A172 (cell line): Measurements from ENCODE around the gene RBM48. TPM values are rescaled to one million over a fixed set of nuclear protein-coding genes. Genes with fewer than 3 reads are reported as not detected.
A peak's percentile ranks its signal among the peaks of the same experiment; 100 is the strongest.
"Not testable (repeated sequence)": the region's sequence is repeated elsewhere in the genome, so short reads cannot be mapped to it uniquely, and the experiment has no call there.

Source experiments
- DNase-seq: peaks from one replicate; pipeline ENCODE4 v3.0.0-alpha.2; 2015; ENCODE audit warnings: low spot score
- total RNA-seq: library from RNA; depleted of rRNA; stranded (reverse); fragments of >200 nt; shearing (Covaris generic); gene quantifications from 2 replicates; pipeline ENCODE4 v1.2.3, GENCODE V29; 2014; rRNA removed

The RBM48 gene
- total RNA-seq: 13.2 and 16.7 TPM in 2 replicates

DNA sequence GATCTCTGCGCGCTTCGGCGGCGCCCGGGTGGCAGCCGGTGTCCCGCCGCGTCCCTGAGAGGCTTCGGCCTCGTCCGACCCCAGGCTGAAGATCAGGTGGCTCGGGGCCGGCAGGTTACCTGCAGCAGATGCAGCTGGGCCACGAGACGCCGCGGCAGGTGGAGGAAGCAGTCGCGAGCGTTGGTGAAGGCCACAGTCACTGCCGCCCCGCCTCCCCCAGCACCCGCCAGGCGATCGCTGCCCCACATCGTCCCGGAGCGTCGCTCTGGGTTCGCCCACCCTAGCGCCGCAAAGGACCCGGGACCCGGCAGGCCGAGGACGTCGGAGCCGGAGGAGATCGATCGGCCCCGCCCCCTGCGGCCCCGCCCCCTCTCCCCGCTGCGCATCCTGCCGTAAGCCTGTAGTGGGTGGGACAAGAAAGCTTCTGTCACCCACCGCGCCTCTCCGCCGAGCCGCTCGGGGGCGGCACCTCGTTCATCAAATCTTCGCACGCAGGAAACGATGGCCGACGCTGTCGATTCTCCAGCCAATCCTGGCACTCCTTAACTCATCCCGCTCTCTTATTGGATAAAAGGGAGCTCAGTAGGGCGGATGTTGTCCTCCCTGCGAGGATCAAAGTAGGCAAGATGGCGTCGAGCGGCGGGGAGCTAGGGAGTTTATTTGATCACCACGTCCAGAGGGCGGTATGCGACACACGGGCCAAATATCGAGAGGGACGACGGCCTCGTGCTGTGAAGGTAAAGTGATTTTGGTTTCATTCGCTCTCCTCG lies at the start of gene RBM48, which contains the start of gene PEX1:
Gene RBM48 (plus strand): TSS at position 608 of the 770 bp plus-strand sequence. CDS start 19 bp downstream, at position 627.
Gene PEX1 (minus strand): TSS at position 333 of the 770 bp plus-strand sequence. CDS start 85 bp downstream, at position 248.
- peak; percentile 99 for DNase-seq

GRCh38 chr7:92479146-92479545 lies 49.4 kb upstream of the RBM48 start:
- not testable (repeated sequence) for DNase-seq

DNA sequence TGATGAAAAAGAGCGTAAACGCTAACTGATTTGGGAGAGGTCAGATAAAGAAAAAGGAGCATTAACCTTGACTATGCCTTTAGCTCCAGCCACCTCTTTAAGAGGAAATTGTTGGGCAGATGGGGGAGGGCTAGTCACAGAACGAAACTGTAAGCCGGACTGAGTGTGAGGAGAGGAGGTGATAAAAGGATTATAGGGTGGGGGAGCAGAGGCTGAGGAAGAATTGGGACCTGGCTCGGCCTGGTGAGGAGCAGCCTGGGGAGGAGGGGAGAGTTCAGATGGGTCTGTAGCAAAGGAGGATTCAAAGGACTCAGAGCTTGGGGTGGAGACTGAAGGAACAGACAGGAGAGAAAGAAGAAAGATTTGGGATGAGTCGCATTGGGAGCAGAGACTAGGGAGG lies 45.0 kb upstream of the RBM48 start:
- DNase-seq: not testable (repeated sequence)

- DNase-seq: not testable (repeated sequence)
Observed at GRCh38 chr7:92484226-92484625, 44.4 kb upstream of the RBM48 start.

- no peak for DNase-seq
Observed at GRCh38 chr7:92485267-92485892, 43.2 kb upstream of the RBM48 start.

GRCh38 chr7:92485974-92486373 lies 42.6 kb upstream of the RBM48 start:
- no peak for DNase-seq

- no peak for DNase-seq
Observed at GRCh38 chr7:92487804-92488203, 40.8 kb upstream of the RBM48 start.

GRCh38 chr7:92489634-92490033 lies 39.0 kb upstream of the RBM48 start:
- DNase-seq: no peak

DNA sequence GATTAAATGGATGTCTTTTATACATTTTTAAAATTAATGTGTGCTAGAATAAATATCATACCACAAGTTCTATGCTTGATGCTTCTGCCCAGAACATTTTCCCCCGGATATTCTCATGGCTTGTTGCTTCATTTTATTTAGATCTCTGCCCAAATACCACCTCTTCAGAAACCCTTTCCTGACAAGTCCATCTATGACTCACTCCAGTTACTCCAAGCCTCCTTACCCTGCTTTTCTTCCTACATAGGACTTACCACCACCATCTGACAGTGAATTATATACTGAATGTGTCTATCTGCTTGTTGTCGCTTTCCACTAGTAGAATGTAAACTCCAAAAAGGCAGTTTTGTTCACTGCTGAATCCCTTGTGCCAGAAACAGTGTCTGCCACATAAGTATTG lies 31.7 kb upstream of the RBM48 start:
- no peak for DNase-seq

DNA sequence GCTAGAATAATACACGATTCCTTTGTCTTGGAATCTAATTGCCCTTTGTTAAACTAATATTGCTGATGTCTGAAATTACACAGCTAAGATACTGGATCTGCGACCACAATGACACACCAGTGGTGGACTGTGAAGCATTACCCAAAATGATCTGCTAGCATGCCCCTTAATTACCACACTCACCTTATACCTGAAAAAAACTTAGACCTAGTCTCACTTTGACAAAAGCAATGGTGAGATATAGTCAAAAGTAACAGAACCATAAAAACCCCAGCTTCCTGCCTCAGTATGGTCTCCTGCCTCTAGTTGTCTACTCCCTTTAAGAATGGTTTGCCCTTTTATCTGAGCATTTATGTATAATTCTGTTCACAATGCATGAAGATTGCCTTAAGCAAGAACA lies 30.0 kb upstream of the RBM48 start:
- DNase-seq: no peak

GRCh38 chr7:92503767-92504166 lies 24.8 kb upstream of the RBM48 start:
- no peak for DNase-seq

DNA sequence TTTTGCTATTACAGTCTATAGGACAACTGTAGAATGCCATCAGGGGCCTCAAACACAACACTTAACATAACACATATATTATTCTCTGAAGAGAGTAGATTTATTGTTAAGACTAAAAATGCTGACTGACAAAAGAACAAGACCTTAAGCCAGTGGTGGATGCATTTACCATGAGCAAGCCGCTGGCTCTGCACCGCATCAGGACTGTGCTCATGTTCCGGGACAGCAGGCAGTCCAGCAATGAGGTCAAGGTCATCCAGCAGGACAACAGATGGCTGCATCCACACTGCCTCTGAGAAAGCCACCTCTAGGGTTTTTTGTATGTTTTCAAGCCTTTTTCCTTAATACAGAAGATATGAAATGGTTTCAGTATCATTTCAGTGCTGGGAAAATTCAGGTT lies 24.0 kb upstream of the RBM48 start:
- no peak for DNase-seq

DNA sequence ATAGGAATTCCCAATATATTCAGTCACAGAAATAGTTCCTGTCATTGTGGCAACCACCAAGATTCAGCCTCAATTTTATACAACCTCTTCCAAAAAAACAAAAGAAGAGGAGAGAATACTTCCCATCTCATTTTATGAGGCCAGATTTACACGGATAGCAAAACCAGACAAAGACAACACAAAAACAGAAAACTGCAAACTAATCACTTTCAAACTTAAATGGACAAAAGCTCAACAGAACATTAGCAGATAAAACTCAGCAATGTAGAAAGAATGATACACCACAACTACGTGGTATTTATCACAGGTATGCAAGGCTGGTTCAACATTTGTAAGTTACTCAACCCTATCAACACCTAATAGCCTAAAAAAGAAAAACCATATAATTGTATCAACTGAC lies 22.2 kb upstream of the RBM48 start:
- DNase-seq: no peak

DNA sequence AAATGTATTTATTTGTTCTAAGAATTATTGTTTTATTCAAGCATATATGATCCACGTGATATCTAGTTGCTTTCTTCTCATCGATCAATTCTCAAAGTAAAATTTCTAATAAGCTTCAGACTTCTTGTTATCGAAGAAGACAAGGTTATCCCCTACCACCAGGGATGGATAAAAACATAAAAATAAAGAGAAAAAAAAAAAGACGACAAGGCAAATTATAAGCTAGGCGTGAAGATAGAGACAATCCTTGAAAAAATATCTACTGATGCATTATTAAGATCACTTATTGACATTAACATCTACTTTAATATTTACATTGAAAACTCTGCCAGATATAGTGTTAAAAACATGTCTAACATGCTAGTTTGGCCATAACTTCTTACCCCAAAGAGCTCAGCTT lies 19.6 kb upstream of the RBM48 start:
- DNase-seq: no peak

DNA sequence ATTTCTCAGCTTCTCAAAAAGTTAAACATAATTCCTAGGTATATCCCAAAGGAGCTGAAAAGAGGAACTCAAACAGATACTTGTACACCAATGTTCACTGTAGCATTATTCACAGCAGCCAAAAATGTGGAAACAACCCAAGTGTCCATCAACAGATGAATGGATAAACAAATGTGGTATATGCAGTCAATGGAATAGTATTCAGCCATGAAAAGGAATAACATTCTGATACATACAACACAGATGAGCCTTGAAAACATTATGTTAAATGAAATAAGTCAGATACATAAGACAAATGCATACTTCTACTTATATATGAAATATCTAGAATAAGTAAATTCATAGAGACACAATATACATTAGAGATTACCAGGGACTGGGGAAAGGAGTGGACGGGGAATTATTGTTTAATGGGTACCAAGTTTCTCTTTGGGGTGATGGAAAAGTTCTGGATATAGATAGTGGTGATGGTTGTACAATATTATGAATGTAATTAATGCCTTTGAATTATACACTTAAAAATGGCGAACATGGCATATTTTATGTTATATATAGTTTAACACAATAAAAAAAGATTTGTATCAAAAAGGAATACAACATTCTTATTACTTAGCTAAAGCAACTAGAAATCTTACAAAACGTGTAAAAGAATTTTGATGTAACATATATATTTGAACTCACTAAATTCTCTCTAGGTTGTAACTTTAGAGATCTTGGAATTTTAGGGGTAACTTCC lies 15.3 kb upstream of the RBM48 start:
- DNase-seq: no peak

DNA sequence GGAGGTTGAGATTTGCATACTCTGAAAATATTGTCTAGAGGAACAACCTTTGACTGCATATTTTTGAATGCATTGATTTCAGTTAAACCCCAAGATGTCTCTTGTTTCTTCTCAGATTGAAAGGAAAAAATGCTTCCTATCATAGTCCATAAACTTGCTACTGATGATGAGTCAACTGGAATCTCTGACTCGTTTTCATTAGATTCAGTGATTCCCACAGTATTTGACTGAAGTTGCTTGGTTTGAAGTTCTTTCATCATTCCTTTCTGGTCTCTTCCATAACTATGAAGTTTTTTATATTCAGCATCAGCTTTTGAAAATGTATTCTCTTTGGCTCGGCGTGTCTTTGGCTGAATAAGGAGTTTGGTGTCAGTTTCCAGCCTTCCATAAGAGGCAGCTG lies 11.0 kb upstream of the RBM48 start:
- DNase-seq: no peak

DNA sequence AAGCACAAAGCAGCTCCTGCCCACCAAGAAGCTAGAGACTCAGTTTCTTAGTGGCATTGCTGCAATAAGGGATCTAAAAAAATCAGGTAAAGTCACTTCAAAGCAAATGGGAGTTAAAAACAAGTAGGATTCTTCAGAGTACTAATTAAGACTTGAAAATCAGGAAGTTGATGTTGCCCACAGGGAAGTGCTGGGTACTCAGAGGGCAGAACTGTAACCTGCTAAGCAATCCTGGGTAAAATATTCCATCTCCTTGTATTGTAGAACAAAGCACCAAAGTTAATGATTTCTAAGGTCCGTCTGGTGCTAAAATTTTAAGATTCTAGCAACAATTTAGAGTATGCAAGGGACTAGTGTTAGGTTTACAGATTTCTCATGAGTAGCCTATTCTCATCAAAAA lies 8.6 kb upstream of the RBM48 start:
- DNase-seq: no peak

GRCh38 chr7:92523110-92523509 lies 5.5 kb upstream of the RBM48 start:
- DNase-seq: no peak

- DNase-seq: peak; percentile 44
Observed at GRCh38 chr7:92527300-92528187, 1.1 kb upstream of the RBM48 start.

DNA sequence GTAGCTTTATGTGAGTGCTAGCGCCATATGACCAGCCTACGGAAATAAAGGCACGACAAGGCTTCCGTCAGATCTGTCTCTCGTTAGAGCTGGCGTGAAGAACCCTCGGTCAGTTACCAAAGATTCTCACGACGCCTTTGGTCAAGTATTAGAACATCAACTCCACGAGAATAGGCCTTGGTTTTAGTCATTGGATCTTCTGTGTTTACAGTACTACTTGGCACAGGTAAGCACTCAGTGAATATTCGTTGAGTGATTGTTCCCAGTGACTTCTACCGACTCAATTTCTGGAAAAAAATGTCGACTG lies 316 bp downstream of the RBM48 start:
- no peak for DNase-seq

- DNase-seq: no peak
Observed at GRCh38 chr7:92534572-92534971, 6.0 kb downstream of the RBM48 start.

- not testable (repeated sequence) for DNase-seq
Observed at GRCh38 chr7:92543542-92543941, 14.9 kb downstream of the RBM48 start.
